HFF-Myc (cell line): ENCODE results near the gene COL18A1.

Experiments
- DNase-seq: peaks from one replicate; pipeline ENCODE4 v3.0.0-alpha.2; 2011; ENCODE audit warnings: low read depth; ENCODE audit errors: extremely low read depth
- H3K4me3 ChIP-seq: replicated peaks from 2 replicates; pipeline ENCODE4 v1.5.1; 2011; ENCODE audit warnings: low read depth, mild to moderate bottlenecking, control low read depth, low read length
- TF ChIP-seq, protein P1 (sequence below): IDR thresholded peaks from 2 replicates; pipeline ENCODE4 v1.5.1; 2012; ENCODE audit warnings: mild to moderate bottlenecking, low read depth, low read length, control low read depth; ENCODE audit errors: missing control alignments

COL18A1 gene

DNA sequence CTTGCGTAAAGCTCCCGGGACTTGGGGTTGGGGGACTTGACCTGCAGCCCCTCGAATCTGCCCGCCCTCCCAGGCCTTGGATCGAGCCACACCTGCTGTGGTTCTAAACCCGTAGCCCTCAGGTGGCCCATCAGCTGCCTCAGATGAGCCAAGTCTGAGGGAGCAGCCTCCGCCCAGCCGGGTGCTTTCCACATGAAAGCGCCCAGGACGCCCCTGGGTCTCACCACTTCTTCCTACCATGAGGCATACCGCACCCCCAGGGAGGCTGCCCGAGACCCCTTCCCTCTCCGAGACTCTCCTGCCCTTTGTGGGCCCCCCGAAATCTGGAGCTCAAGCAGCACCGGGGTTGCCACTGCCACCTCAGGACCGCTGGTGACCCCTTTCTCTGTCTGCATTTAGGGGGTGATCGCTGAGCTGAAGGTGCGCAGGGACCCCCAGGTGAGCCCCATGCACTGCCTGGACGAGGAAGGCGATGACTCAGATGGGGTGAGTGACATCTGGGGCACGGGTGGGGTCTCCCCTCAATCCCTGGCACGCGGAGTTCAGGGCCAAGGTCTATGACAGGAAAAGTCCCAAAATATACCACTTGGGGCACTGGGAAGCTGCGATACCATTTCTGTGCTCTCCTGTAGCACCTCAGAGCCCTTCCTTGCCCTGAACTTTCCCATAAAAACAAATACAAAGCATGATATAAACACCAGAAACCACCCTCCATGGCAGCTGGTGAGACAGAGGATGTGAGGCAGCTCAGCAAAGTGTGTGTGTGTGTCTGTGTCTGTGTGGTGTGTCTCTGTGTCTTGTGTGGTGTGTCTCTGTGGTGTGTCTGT, 68.7 kb downstream of the COL18A1 start:
- no peak overlapping the region for H3K4me3 ChIP-seq
- DNase-seq: no peak
- TF ChIP-seq, protein P1, sequence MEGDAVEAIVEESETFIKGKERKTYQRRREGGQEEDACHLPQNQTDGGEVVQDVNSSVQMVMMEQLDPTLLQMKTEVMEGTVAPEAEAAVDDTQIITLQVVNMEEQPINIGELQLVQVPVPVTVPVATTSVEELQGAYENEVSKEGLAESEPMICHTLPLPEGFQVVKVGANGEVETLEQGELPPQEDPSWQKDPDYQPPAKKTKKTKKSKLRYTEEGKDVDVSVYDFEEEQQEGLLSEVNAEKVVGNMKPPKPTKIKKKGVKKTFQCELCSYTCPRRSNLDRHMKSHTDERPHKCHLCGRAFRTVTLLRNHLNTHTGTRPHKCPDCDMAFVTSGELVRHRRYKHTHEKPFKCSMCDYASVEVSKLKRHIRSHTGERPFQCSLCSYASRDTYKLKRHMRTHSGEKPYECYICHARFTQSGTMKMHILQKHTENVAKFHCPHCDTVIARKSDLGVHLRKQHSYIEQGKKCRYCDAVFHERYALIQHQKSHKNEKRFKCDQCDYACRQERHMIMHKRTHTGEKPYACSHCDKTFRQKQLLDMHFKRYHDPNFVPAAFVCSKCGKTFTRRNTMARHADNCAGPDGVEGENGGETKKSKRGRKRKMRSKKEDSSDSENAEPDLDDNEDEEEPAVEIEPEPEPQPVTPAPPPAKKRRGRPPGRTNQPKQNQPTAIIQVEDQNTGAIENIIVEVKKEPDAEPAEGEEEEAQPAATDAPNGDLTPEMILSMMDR: no peak

DNA sequence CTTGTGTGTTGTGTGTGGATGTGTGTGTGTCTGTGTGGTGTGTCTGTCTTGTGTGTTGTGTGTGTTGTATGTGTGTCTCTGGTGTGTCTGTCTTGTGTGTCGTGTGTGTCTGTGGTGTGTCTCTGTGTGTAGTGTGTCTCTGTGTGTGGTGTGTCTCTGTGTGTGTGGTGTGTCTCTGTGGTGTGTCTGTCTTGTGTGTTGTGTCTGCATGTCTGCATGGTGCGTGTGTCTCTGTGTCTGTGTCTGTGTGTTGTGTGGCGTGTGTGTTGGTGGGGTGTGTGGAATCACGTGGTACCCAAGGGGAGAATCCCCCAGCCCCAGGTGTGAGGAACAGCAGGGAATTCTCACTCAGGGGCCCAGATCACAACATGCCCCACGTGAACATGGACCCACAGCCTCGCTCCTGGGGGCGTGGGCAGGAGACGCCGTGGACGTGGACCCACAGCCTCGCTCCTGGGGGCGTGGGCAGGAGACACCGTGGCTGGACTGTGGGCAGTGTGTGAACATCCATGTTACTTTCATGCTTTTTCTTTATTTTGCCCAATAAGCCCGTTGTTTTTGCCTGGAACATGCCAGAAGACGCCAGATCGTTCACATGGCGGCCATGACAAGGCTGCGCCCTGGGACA, 69.5 kb downstream of the COL18A1 start:
- H3K4me3 ChIP-seq: no peak overlapping the region
- TF ChIP-seq, protein P1: no peak
- no peak for DNase-seq

DNA sequence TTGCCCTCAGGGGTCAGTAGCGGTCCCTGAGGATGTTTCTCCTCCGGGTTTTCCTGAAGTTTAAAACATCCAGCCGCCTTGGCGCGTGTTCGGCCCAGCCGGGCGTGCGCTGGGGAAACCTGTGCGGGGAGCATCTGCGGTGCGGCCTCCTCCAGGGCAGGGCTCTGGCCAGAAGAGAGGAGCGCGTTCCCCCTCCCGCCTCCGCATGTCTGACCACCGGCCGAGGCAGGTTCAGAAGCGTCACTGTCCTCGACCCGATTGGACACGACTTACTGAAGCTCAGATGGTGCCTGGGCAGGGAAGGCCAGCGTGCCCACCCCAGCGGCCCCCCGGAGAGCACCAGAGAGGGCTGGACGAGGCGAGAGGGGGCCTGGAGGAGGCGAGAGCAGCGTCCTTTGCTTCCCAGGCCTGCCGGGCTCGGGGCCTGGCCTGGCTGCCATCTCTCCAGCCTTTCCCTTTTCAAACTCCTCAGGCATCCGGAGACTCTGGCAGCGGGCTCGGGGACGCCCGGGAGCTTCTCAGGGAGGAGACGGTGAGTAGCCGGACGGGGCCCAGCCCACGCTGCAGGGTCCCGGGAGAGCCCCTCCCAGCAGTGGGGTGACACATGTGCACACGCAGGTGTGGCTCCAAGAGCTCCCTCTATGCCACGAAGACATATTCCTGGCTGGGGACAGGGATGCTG, 70.2 kb downstream of the COL18A1 start:
- no peak overlapping the region for H3K4me3 ChIP-seq
- no peak for DNase-seq
- TF ChIP-seq, protein P1: no peak

DNA sequence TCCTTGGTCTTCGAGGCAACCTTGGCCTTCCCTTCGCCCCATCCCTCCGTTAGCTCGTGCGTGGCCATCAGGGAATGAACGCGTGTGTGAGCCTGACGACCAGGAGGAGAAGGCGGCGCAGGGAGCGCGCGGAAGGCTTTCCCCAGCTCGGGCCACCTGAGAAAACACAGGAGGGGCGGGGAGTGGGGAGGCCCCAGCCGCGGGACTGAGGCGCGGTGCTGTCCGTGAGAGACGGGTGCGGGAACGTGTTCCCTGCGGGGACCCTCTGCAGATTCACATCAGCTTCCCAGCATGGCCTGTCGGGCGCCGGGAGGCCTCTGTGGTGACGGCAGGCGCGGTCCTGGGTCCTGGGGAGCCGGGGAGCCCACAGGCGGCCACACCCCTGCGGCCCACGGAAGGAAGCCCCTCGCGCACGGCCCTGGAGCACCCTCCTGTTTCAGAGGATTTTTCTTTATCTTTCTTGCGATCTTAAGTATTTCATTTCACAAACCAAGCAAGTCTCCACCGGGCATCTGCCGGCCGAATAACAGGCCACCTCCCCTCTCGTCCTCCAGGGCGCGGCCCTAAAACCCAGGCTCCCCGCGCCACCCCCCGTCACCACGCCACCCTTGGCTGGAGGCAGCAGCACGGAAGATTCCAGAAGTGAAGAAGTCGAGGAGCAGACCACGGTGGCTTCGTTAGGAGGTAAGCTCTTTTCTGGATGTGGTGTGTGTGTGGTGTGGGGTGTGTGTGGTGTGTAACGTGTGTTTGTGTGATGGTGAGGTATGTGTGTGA, 71.0 kb downstream of the COL18A1 start:
- DNase-seq: no peak
- TF ChIP-seq, protein P1: no peak
- H3K4me3 ChIP-seq: no peak overlapping the region

DNA sequence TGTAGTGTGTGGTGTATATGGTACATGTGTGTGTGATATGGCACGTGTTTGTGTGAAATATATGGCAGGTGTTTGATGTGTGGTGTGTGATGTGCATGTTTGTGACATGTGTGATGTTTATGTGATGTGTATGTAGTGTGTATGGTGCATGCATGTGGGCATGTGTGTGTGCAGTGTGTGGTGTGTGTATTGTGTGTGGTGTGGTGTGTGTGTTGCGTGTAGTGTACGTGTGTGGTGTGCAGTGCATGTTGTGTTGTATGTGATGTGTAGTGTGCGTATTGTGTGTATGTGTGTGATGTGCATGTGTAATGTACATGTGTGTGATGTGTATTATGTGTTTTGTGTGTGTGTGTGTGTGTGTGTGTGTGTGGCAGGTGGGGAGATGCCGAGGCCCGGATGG, 71.6 kb downstream of the COL18A1 start:
- no peak overlapping the region for H3K4me3 ChIP-seq
- TF ChIP-seq, protein P1: no peak
- no peak for DNase-seq
